Esophagus muscularis mucosa (tissue), 4 donors: ENCODE data around the gene TACSTD2. TPM values are rescaled to one million over a fixed set of nuclear protein-coding genes. Genes with fewer than 3 reads are reported as not detected.
"Not testable (repeated sequence)": the region's sequence is repeated elsewhere in the genome, so short reads cannot be mapped to it uniquely, and the experiment has no call there.

Source experiments
- DNase-seq: peaks from one replicate; pipeline ENCODE4 v3.0.0-alpha.2; 2017; ENCODE audit errors: extremely low spot score
- H3K27ac ChIP-seq, 4 donors: fragments of 200-600 bp; sonication (generic); replicated peaks in 1 of 4; 1 replicate in 3 of 4; 2 replicates in 1 of 4; pipeline ENCODE4 v1.5.1; 2016 to 2019; ENCODE audit warnings: mild to moderate bottlenecking in 1 of 4
- H3K27me3 ChIP-seq, 4 donors: fragments of 200-600 bp; sonication (generic); one replicate each; pipeline versions ENCODE4 v1.5.1 to v1.6.0; 2016 to 2019
- H3K36me3 ChIP-seq, 4 donors: fragments of 200-600 bp; sonication (generic); one replicate each; pipeline ENCODE4 v1.5.1; 2016 to 2019
- H3K4me1 ChIP-seq, 4 donors: fragments of 200-600 bp; sonication (generic); one replicate each; pipeline ENCODE4 v1.5.1; 2016 to 2019
- H3K4me3 ChIP-seq, 4 donors: fragments of 200-600 bp; sonication (generic); 1 replicate in 2 of 4; 2 replicates in 2 of 4; pipeline ENCODE4 v1.5.1; 2016 to 2019; ENCODE audit warnings: mild to moderate bottlenecking in 4 of 4, moderate library complexity in 1 of 4
- H3K9me3 ChIP-seq, 4 donors: fragments of 200-600 bp; sonication (generic); 1 replicate in 3 of 4; 2 replicates in 1 of 4; pipeline ENCODE4 v1.5.1; 2016 to 2019
- EP300 ChIP-seq: sonication (generic); formaldehyde crosslinking; IDR thresholded peaks from one replicate; pipeline ENCODE4 v1.6.1; 2017; ENCODE audit warnings: antibody characterized with exemption
- POLR2A ChIP-seq: fragments of 450-650 bp; IDR thresholded peaks from one replicate; pipeline ENCODE4 v1.6.1; 2017; ENCODE audit warnings: antibody characterized with exemption, moderate library complexity, mild to moderate bottlenecking, low read depth
- POLR2AphosphoS5 ChIP-seq, 2 donors: sonication (generic); formaldehyde crosslinking; IDR thresholded peaks; one replicate each; pipeline ENCODE4 v1.6.1; 2017; ENCODE audit warnings: antibody characterized with exemption in 2 of 2
- WGBS: methylation state at CpG from one replicate; pipeline ENCODE4 v1.1.5; 2018; 5-methylcytosine and 5-hydroxymethylcytosine counted together
- intact Hi-C: fragments of 100-400 bp; cut with DNase I; formaldehyde crosslinking; loops from one replicate; pipeline ENCODE4 v1.15.1; 2023
- total RNA-seq, 4 donors: library from RNA; depleted of rRNA; stranded (reverse); fragments of >200 nt; gene quantifications; one replicate each; pipeline versions ENCODE4 v1.1.0 to v1.2.1, GENCODE V29; 2016
- TF ChIP-seq, protein P1 (sequence below), 3 experiments: fragments of 200-600 bp in 2 of 3; fragments of 450-650 bp in 1 of 3; sonication (generic) in 2 of 3; IDR thresholded peaks; one replicate each; pipeline ENCODE4 v1.5.1; 2017 to 2019; ENCODE audit warnings: antibody characterized with exemption in 3 of 3, mild to moderate bottlenecking in 2 of 3, moderate library complexity in 1 of 3

TACSTD2 gene
- total RNA-seq, 4 donors from 2014 or later = 1.8 to 3.4 (median 2.3) TPM

DNA sequence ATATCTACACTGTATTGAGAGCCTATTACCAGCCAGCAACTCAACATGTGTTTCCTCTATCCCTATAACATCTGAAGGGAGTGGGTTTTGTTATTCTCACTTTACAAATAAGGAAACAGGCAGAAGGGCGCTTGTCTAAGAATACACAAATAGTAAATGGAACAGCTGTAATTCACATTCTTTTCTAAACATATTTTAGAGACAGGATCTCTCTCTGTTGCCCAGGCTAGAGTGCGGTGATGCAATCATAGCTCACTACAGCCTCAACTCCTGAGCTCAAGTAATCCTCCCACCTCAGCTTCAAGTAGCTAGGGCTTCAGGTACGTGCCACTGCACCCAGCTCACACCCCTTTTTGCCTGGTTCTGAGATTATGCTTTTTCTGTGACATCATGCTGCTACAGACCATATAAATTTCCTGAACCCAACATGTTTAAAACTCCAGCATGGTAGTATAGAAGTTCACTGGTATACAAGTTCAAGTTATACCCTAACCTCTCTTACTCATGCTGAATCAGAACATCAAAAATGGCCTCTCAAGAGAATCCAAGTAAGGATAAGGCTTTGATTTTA lies 8.6 kb upstream of the TACSTD2 start:
- Histone ChIP-seq H3K27ac (peak overlapping the region; percentile 58 to 76 (median 71)), H3K4me3 (no peak overlapping the region), H3K4me1 (peaks cover 0 to 49% (median 36%) of the 10 kb centered on the region in 4 donors), H3K9me3 (no peaks in the 10 kb centered on the region), H3K36me3 (no peaks in the 10 kb centered on the region), H3K27me3 (no peaks in the 10 kb centered on the region)
- intact Hi-C loops = no loop called here
- TF ChIP-seq POLR2AphosphoS5 (IDR thresholded peaks at IDR 0.05) = no peak
- no peak for TF ChIP-seq EP300
- TF ChIP-seq, protein P1, sequence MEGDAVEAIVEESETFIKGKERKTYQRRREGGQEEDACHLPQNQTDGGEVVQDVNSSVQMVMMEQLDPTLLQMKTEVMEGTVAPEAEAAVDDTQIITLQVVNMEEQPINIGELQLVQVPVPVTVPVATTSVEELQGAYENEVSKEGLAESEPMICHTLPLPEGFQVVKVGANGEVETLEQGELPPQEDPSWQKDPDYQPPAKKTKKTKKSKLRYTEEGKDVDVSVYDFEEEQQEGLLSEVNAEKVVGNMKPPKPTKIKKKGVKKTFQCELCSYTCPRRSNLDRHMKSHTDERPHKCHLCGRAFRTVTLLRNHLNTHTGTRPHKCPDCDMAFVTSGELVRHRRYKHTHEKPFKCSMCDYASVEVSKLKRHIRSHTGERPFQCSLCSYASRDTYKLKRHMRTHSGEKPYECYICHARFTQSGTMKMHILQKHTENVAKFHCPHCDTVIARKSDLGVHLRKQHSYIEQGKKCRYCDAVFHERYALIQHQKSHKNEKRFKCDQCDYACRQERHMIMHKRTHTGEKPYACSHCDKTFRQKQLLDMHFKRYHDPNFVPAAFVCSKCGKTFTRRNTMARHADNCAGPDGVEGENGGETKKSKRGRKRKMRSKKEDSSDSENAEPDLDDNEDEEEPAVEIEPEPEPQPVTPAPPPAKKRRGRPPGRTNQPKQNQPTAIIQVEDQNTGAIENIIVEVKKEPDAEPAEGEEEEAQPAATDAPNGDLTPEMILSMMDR (IDR thresholded peaks at IDR 0.05) = no peak
- no peak for TF ChIP-seq POLR2A
- 77% methylated on average over 3 of the region's 3 CpGs for WGBS
- DNase-seq = no peak

DNA sequence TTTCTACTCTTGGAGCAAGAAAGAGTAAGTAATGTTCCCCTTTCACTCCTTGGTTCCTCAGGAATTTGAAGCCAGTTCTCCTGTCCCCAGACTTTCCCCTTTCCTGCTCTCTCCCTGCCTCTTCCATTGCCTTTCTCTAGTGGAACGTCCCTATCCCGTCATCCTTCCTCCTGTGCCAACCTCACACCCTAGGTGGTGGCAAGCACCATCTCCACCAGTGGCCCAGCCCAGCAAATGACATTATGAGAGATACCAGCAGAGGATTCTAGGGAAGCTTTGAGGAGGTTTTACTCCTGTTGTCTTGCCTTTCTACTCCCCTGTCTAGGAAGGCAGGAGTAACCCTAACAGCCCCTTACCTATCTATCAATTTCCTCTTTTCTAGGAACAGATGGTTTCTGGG lies 8.1 kb upstream of the TACSTD2 start:
- intact Hi-C loops = no loop called here
- TF ChIP-seq EP300 (no peak), POLR2A (no peak), POLR2AphosphoS5 (IDR thresholded peaks at IDR 0.05) (no peak)
- TF ChIP-seq, protein P1 (IDR thresholded peaks at IDR 0.05) = no peak
- Histone ChIP-seq H3K27ac (peak overlapping the region; percentile 58 to 76 (median 71)), H3K9me3 (no peaks in the 10 kb centered on the region), H3K4me1 (peaks cover 0 to 49% (median 36%) of the 10 kb centered on the region in 4 donors), H3K4me3 (no peak overlapping the region), H3K36me3 (no peaks in the 10 kb centered on the region), H3K27me3 (no peaks in the 10 kb centered on the region)
- DNase-seq = no peak
- WGBS = 78% methylated on average over 2 of the region's 2 CpGs

- Histone ChIP-seq H3K4me1 (peaks cover 0 to 49% (median 36%) of the 10 kb centered on the region in 4 donors), H3K27me3 (no peaks in the 10 kb centered on the region), H3K36me3 (no peaks in the 10 kb centered on the region), H3K27ac (peak overlapping the region; percentile 58 to 76 (median 71)), H3K4me3 (no peak overlapping the region), H3K9me3 (no peaks in the 10 kb centered on the region)
- no peak for DNase-seq
- 16% methylated on average over 8 of the region's 8 CpGs for WGBS
- TF ChIP-seq, protein P1 (IDR thresholded peaks at IDR 0.05) = no peak
- no peak for TF ChIP-seq EP300
- TF ChIP-seq POLR2AphosphoS5 (IDR thresholded peaks at IDR 0.05) = peak; percentile 64 to 68
- no peak for TF ChIP-seq POLR2A
- intact Hi-C loops = loop anchor here (5.0 kb wide), 1 partner anchor 37 kb away; the partner anchor contains the start of gene OMA1
Measured at GRCh38 chr1:58584082-58584895, 7.2 kb upstream of the TACSTD2 start.

GRCh38 chr1:58583496-58583895 lies 6.4 kb upstream of the TACSTD2 start:
- H3K27me3 ChIP-seq = peaks cover 0 to under 1% (median 0%) of the 10 kb centered on the region in 4 donors
- 25% methylated on average over 1 of the region's 1 CpG for WGBS
- DNase-seq = no peak
- no peak overlapping the region for H3K4me3 ChIP-seq
- H3K9me3 ChIP-seq = no peaks in the 10 kb centered on the region
- H3K27ac ChIP-seq = peak overlapping the region; percentile 14 to 71 (median 64)
- peaks cover 0 to 49% (median 36%) of the 10 kb centered on the region in 4 donors for H3K4me1 ChIP-seq
- intact Hi-C loops = loop anchor here (5.0 kb wide), 1 partner anchor 36 kb away; the partner anchor contains the start of gene OMA1
- TF ChIP-seq POLR2A (no peak), EP300 (no peak), POLR2AphosphoS5 (IDR thresholded peaks at IDR 0.05) (no peak)
- TF ChIP-seq, protein P1 (IDR thresholded peaks at IDR 0.05) = no peak
- no peaks in the 10 kb centered on the region for H3K36me3 ChIP-seq

GRCh38 chr1:58582143-58582542 lies 5.1 kb upstream of the TACSTD2 start:
- H3K9me3 ChIP-seq, H3K36me3 ChIP-seq, H3K4me3 ChIP-seq, H3K27ac ChIP-seq, DNase-seq: not testable (repeated sequence)
- Histone ChIP-seq H3K4me1 (peaks cover 0 to 50% (median 43%) of the 10 kb centered on the region in 4 donors), H3K27me3 (peaks cover 0 to 11% (median 4%) of the 10 kb centered on the region in 4 donors)
- WGBS = 96% methylated on average over 1 of the region's 1 CpG
- intact Hi-C loops = loop anchor here (5.0 kb wide), 1 partner anchor 35 kb away; the partner anchor contains the start of gene OMA1
